Measurements from ENCODE around the gene PRND.
"Not testable (repeated sequence)": the region's sequence is repeated elsewhere in the genome, so short reads cannot be mapped to it uniquely, and the experiment has no call there.

The PRND gene

GRCh38 chr20:4721719-4722118 is at the start of gene PRND:
TSS of gene PRND (plus strand) at chr20:4721909. CDS start at chr20:4724552, 2,643 bp downstream.
- DNase-seq, result no peak

- DNase-seq, result no peak
These were observed 48.8 kb upstream of the PRND start for GRCh38 chr20:4672948-4673347.

GRCh38 chr20:4673371-4674001 is 48.2 kb upstream of the PRND start:
- no peak for DNase-seq

GRCh38 chr20:4674672-4675071 is 47.0 kb upstream of the PRND start:
- DNase-seq, result no peak

GRCh38 chr20:4677846-4678245 is 43.9 kb upstream of the PRND start:
- DNase-seq, result no peak

- no peak for DNase-seq
These were observed 40.3 kb upstream of the PRND start for GRCh38 chr20:4681401-4681800.

GRCh38 chr20:4681991-4682401 is 39.7 kb upstream of the PRND start:
- DNase-seq, result no peak

GRCh38 chr20:4682682-4683081 is 39.0 kb upstream of the PRND start:
- DNase-seq, result no peak

- no peak for DNase-seq
These were observed 38.4 kb upstream of the PRND start for GRCh38 chr20:4683261-4683660.

GRCh38 chr20:4684837-4685413 is 36.8 kb upstream of the PRND start:
- DNase-seq, result no peak

- DNase-seq, result no peak
These were observed 35.8 kb upstream of the PRND start for GRCh38 chr20:4685923-4686221.

GRCh38 chr20:4688305-4688704 is 33.4 kb upstream of the PRND start:
- no peak for DNase-seq

- DNase-seq, result no peak
These were observed 32.5 kb upstream of the PRND start for GRCh38 chr20:4689220-4689619.

- no peak for DNase-seq
These were observed 30.0 kb upstream of the PRND start for GRCh38 chr20:4691753-4692152.

- DNase-seq, result no peak
These were observed 27.6 kb upstream of the PRND start for GRCh38 chr20:4694076-4694475.

GRCh38 chr20:4697189-4697830 is 24.4 kb upstream of the PRND start:
- no peak for DNase-seq

- DNase-seq, result no peak
These were observed 23.9 kb upstream of the PRND start for GRCh38 chr20:4697831-4698221.

- DNase-seq, result no peak
These were observed 22.5 kb upstream of the PRND start for GRCh38 chr20:4699216-4699615.

- DNase-seq, result no peak
These were observed 21.8 kb upstream of the PRND start for GRCh38 chr20:4699957-4700356.

- DNase-seq, result no peak
These were observed 19.0 kb upstream of the PRND start for GRCh38 chr20:4702562-4703280.

- no peak for DNase-seq
These were observed 18.4 kb upstream of the PRND start for GRCh38 chr20:4703281-4703676.

- not testable (repeated sequence) for DNase-seq
These were observed 14.8 kb upstream of the PRND start for GRCh38 chr20:4706941-4707340.

GRCh38 chr20:4708036-4708435 is 13.7 kb upstream of the PRND start:
- no peak for DNase-seq

GRCh38 chr20:4708856-4709255 is 12.9 kb upstream of the PRND start:
- DNase-seq, result no peak

Data from CD4-positive, alpha-beta T cell treated with Interleukin-4 for 1 hour (primary cell).